Parathyroid adenoma (tissue), 2 donors: ENCODE data around the gene DMWD.

Experiments used
- H2AFZ ChIP-seq: fragments of 300-600 bp; sonication (generic); one replicate; pipeline ENCODE4 v1.7.0; 2017; ENCODE audit warnings: antibody characterized with exemption, mild to moderate bottlenecking
- H3K27ac ChIP-seq: fragments of 300-600 bp; sonication (generic); one replicate; pipeline ENCODE4 v1.7.0; 2017
- H3K27me3 ChIP-seq: fragments of 300-600 bp; sonication (generic); one replicate; pipeline ENCODE4 v1.7.0; 2017; ENCODE audit warnings: low read length; ENCODE audit not compliant: control insufficient read depth, insufficient read depth
- H3K36me3 ChIP-seq: fragments of 300-600 bp; sonication (generic); one replicate; pipeline ENCODE4 v1.7.0; 2017; ENCODE audit warnings: low read length; ENCODE audit not compliant: control insufficient read depth, insufficient read depth
- H3K4me1 ChIP-seq: fragments of 300-600 bp; sonication (generic); one replicate; pipeline ENCODE4 v1.7.0; 2017; ENCODE audit warnings: control low read depth
- H3K4me2 ChIP-seq: fragments of 300-600 bp; sonication (generic); one replicate; pipeline ENCODE4 v1.7.0; 2017; ENCODE audit warnings: low read length
- H3K4me3 ChIP-seq: fragments of 300-600 bp; sonication (generic); one replicate; pipeline ENCODE4 v1.7.0; 2017; ENCODE audit warnings: low read depth, low read length
- H3K79me2 ChIP-seq: fragments of 300-600 bp; sonication (generic); one replicate; pipeline ENCODE4 v1.7.0; 2017; ENCODE audit warnings: control low read depth
- H3K9ac ChIP-seq: fragments of 300-600 bp; sonication (generic); one replicate; pipeline ENCODE4 v1.7.0; 2017; ENCODE audit warnings: mild to moderate bottlenecking
- H3K9me3 ChIP-seq: fragments of 300-600 bp; sonication (generic); one replicate; pipeline ENCODE4 v1.7.0; 2017; ENCODE audit warnings: low read length; ENCODE audit not compliant: control insufficient read depth
- CTCF ChIP-seq: fragments of 300-600 bp; sonication (generic); IDR thresholded peaks from one replicate; pipeline ENCODE4 v1.7.0; 2017; ENCODE audit warnings: antibody characterized with exemption, mild to moderate bottlenecking
- donor health status: primary hyperparathyroidism.

Gene DMWD

GRCh38 chr19:45821103-45821521 lies 28.5 kb upstream of the DMWD start:
- H3K79me2 ChIP-seq = no peaks in the 10 kb centered on the region
- no peak for TF ChIP-seq CTCF
- no peak overlapping the region for H3K27ac ChIP-seq
- no peaks in the 10 kb centered on the region for H3K27me3 ChIP-seq
- H3K9me3 ChIP-seq = no peaks in the 10 kb centered on the region
- H3K4me1 ChIP-seq = no peaks in the 10 kb centered on the region
- no peak overlapping the region for H2AFZ ChIP-seq
- no peak overlapping the region for H3K4me3 ChIP-seq
- no peaks in the 10 kb centered on the region for H3K36me3 ChIP-seq
- no peak overlapping the region for H3K4me2 ChIP-seq
- H3K9ac ChIP-seq = no peak overlapping the region

GRCh38 chr19:45820413-45821102 lies 27.9 kb upstream of the DMWD start:
- H3K9ac ChIP-seq = no peak overlapping the region
- H3K79me2 ChIP-seq = no peaks in the 10 kb centered on the region
- no peak overlapping the region for H3K4me3 ChIP-seq
- H2AFZ ChIP-seq = no peak overlapping the region
- H3K9me3 ChIP-seq = no peaks in the 10 kb centered on the region
- H3K36me3 ChIP-seq = no peaks in the 10 kb centered on the region
- no peak for TF ChIP-seq CTCF
- no peak overlapping the region for H3K27ac ChIP-seq
- no peak overlapping the region for H3K4me2 ChIP-seq
- H3K27me3 ChIP-seq = no peaks in the 10 kb centered on the region
- H3K4me1 ChIP-seq = no peaks in the 10 kb centered on the region

GRCh38 chr19:45819769-45820168 lies 27.1 kb upstream of the DMWD start:
- no peaks in the 10 kb centered on the region for H3K36me3 ChIP-seq
- no peak for TF ChIP-seq CTCF
- no peak overlapping the region for H3K9ac ChIP-seq
- H3K27me3 ChIP-seq = no peaks in the 10 kb centered on the region
- no peak overlapping the region for H3K27ac ChIP-seq
- no peak overlapping the region for H2AFZ ChIP-seq
- H3K4me3 ChIP-seq = no peak overlapping the region
- no peaks in the 10 kb centered on the region for H3K4me1 ChIP-seq
- no peak overlapping the region for H3K4me2 ChIP-seq
- no peaks in the 10 kb centered on the region for H3K9me3 ChIP-seq
- no peaks in the 10 kb centered on the region for H3K79me2 ChIP-seq

GRCh38 chr19:45817725-45818301 lies 25.2 kb upstream of the DMWD start:
- Histone ChIP-seq H3K27me3 (no peaks in the 10 kb centered on the region), H2AFZ (no peak overlapping the region), H3K27ac (no peak overlapping the region), H3K4me1 (no peaks in the 10 kb centered on the region), H3K9ac (no peak overlapping the region), H3K4me2 (no peak overlapping the region), H3K36me3 (no peaks in the 10 kb centered on the region), H3K79me2 (no peaks in the 10 kb centered on the region), H3K4me3 (no peak overlapping the region), H3K9me3 (no peaks in the 10 kb centered on the region)
- TF ChIP-seq CTCF = no peak
